Hepatocyte (in vitro differentiated cells): ENCODE data around the gene ULK4. TPM values are rescaled to one million over a fixed set of nuclear protein-coding genes. Genes with fewer than 3 reads are reported as not detected.
A peak's percentile ranks its signal among the peaks of the same experiment; 100 is the strongest.

Source experiments
- DNase-seq: peaks from one replicate; pipeline ENCODE4 v3.0.0-alpha.2; 2016; ENCODE audit warnings: low spot score
- H2AFZ ChIP-seq: fragments of 200-600 bp; sonication (generic); 2 replicates; pipeline ENCODE4 v1.6.0; 2016; ENCODE audit warnings: antibody characterized with exemption, mild to moderate bottlenecking
- H3K27ac ChIP-seq: fragments of 200-600 bp; sonication (generic); 2 replicates; pipeline ENCODE4 v1.5.1; 2016; ENCODE audit warnings: mild to moderate bottlenecking
- H3K27me3 ChIP-seq: fragments of 200-600 bp; sonication (generic); 2 replicates; pipeline ENCODE4 v1.6.1; 2016
- H3K36me3 ChIP-seq: fragments of 200-600 bp; sonication (generic); replicated peaks from 2 replicates; pipeline ENCODE4 v1.5.1; 2016; ENCODE audit warnings: low read depth; ENCODE audit not compliant: insufficient read depth
- H3K4me1 ChIP-seq: fragments of 200-600 bp; sonication (generic); 2 replicates; pipeline ENCODE4 v1.5.1; 2016; ENCODE audit warnings: mild to moderate bottlenecking, moderate library complexity; ENCODE audit not compliant: insufficient read depth
- H3K4me2 ChIP-seq: fragments of 200-600 bp; sonication (generic); 2 replicates; pipeline ENCODE4 v1.6.0; 2016
- H3K4me3 ChIP-seq: fragments of 200-600 bp; sonication (generic); 2 replicates; pipeline ENCODE4 v1.5.1; 2016; ENCODE audit warnings: mild to moderate bottlenecking
- H3K79me2 ChIP-seq: fragments of 200-600 bp; sonication (generic); 2 replicates; pipeline ENCODE4 v1.6.0; 2017; ENCODE audit warnings: mild to moderate bottlenecking
- H3K9me2 ChIP-seq: fragments of 200-600 bp; sonication (generic); replicated peaks from 2 replicates; pipeline ENCODE4 v1.6.0; 2017; ENCODE audit warnings: mild to moderate bottlenecking; ENCODE audit not compliant: insufficient read depth
- H3K9me3 ChIP-seq: fragments of 200-600 bp; sonication (generic); 2 replicates; pipeline ENCODE4 v1.5.1; 2016; ENCODE audit warnings: low read depth, mild to moderate bottlenecking
- H4K20me1 ChIP-seq: fragments of 200-600 bp; sonication (generic); 2 replicates; pipeline ENCODE4 v1.6.0; 2016; ENCODE audit warnings: mild to moderate bottlenecking; ENCODE audit not compliant: insufficient read depth, poor library complexity, severe bottlenecking
- EZH2 ChIP-seq: fragments of 200-600 bp; sonication (generic); IDR thresholded peaks from 2 replicates; pipeline ENCODE4 v1.6.1; 2016; ENCODE audit warnings: antibody characterized with exemption, mild to moderate bottlenecking, borderline replicate concordance
- EZH2phosphoT487 ChIP-seq: fragments of 200-600 bp; sonication (generic); IDR thresholded peaks from one replicate; pipeline ENCODE4 v1.6.1; 2018; ENCODE audit warnings: antibody characterized with exemption, mild to moderate bottlenecking, low read depth, moderate library complexity; ENCODE audit not compliant: unreplicated experiment, severe bottlenecking
- WGBS: methylation state at CpG from one replicate; pipeline ENCODE4 v1.1.6; 2016; ENCODE audit warnings: low lambda C conversion rate; ENCODE audit errors: missing lambda C conversion rate; 5-methylcytosine and 5-hydroxymethylcytosine counted together
- polyA plus RNA-seq: library from polyadenylated mRNA; unstranded; fragments of >200 nt; fragmentation: Nextera tagmentation; extraction: Ambion mirVana; gene quantifications from 2 replicates; pipeline ENCODE4 v1.2.1, GENCODE V29; 2016
- total RNA-seq: library from RNA; depleted of rRNA; stranded (reverse); fragments of >200 nt; gene quantifications from 2 replicates; pipeline ENCODE4 v1.2.3, GENCODE V29; 2014
- TF ChIP-seq, protein P1 (sequence below): fragments of 200-600 bp; sonication (generic); IDR thresholded peaks from 2 replicates; pipeline ENCODE4 v1.5.1; 2016; ENCODE audit warnings: antibody characterized with exemption, mild to moderate bottlenecking; ENCODE audit not compliant: poor library complexity

The ULK4 gene
- total and polyA plus RNA-seq, 2 experiments from 2014 or later: 3.8 to 9.1 TPM

DNA sequence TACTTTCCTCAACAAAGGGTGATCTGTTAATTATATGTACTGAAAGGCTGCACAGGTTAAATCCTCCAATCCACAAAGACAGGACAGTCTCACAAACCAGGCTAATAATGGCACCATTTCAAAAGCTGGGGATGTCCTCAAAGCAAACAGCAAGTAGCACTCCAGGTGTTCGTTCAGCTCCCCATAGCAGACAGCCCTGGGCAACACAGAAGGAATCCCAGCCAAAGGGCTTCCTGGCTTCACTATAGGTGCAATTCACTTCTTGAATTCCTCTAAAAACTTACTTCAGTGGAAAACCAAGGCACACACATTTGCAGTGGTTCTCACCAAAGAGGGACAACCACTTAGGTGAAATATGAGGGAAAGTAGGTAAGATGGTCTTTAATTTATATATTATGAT, 595.9 kb downstream of the ULK4 start:
- TF ChIP-seq EZH2phosphoT487 (no peak), EZH2 (no peak)
- TF ChIP-seq, protein P1, sequence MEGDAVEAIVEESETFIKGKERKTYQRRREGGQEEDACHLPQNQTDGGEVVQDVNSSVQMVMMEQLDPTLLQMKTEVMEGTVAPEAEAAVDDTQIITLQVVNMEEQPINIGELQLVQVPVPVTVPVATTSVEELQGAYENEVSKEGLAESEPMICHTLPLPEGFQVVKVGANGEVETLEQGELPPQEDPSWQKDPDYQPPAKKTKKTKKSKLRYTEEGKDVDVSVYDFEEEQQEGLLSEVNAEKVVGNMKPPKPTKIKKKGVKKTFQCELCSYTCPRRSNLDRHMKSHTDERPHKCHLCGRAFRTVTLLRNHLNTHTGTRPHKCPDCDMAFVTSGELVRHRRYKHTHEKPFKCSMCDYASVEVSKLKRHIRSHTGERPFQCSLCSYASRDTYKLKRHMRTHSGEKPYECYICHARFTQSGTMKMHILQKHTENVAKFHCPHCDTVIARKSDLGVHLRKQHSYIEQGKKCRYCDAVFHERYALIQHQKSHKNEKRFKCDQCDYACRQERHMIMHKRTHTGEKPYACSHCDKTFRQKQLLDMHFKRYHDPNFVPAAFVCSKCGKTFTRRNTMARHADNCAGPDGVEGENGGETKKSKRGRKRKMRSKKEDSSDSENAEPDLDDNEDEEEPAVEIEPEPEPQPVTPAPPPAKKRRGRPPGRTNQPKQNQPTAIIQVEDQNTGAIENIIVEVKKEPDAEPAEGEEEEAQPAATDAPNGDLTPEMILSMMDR: no peak
- H4K20me1 ChIP-seq: no peaks in the 10 kb centered on the region

GRCh38 chr3:41364736-41365135, 597.2 kb downstream of the ULK4 start:
- no peak overlapping the region for H3K4me2 ChIP-seq
- TF ChIP-seq, protein P1: peak; percentile 6
- no peak for TF ChIP-seq EZH2
- no peak for TF ChIP-seq EZH2phosphoT487
- WGBS: 38% methylated on average over 2 of the region's 2 CpGs

More for the DNA sequence above, 595.9 kb downstream of the ULK4 start:
- Histone ChIP-seq H3K27me3 (no peaks in the 10 kb centered on the region), H3K36me3 (no peaks in the 10 kb centered on the region), H3K4me1 (peaks cover 13% of the 10 kb centered on the region), H3K9me3 (no peaks in the 10 kb centered on the region), H3K4me3 (no peak overlapping the region), H3K79me2 (no peaks in the 10 kb centered on the region), H3K9me2 (no peaks in the 10 kb centered on the region), H2AFZ (no peak overlapping the region), H3K4me2 (no peak overlapping the region), H3K27ac (no peak overlapping the region)
- no peak for DNase-seq
- WGBS: 83% methylated on average over 1 of the region's 1 CpG

DNA sequence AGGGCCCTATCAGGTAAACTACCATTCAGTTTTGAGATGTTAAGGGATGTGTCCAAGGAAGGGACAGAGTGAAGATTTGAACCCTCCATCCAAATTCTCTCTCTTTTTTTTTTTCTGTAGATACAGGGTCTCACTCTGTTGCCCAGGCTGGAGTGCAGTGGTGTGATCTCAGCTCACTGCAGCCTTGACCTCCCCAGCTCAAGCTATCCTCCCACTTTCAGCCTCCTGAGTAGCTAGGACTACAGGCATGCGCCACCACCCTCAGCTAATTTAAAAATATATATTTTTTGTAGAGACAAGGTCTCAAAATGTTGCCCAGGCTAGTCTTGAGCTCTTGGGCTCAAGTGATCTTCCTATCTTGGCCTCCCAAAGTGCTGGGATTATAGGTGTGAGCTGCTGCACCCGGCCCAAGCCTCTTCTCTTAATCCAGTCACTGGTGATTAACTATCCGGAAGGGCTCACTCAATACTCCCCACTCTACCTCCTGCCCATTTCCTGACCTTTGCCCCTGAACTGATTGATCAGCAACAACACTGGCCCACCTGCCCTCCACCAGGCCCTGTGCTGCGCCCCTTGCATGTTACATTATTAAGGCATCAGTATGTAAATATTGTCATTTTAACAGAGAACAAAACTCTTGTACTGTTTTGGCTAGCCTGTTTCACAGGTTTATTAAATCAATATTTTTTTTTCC, 597.9 kb downstream of the ULK4 start:
- no peaks in the 10 kb centered on the region for H3K79me2 ChIP-seq
- no peaks in the 10 kb centered on the region for H3K9me3 ChIP-seq
- 60% methylated on average over 4 of the region's 4 CpGs for WGBS
- no peaks in the 10 kb centered on the region for H3K9me2 ChIP-seq
- H3K36me3 ChIP-seq: no peaks in the 10 kb centered on the region
- H3K27me3 ChIP-seq: no peaks in the 10 kb centered on the region
- no peak overlapping the region for H3K4me3 ChIP-seq
- TF ChIP-seq EZH2 (no peak), EZH2phosphoT487 (no peak)
- TF ChIP-seq, protein P1: no peak
- peaks cover 13% of the 10 kb centered on the region for H3K4me1 ChIP-seq
- H3K4me2 ChIP-seq: no peak overlapping the region
- H4K20me1 ChIP-seq: no peaks in the 10 kb centered on the region
- H3K27ac ChIP-seq: no peak overlapping the region
- DNase-seq: no peak
- no peak overlapping the region for H2AFZ ChIP-seq

More at GRCh38 chr3:41364736-41365135, 597.2 kb downstream of the ULK4 start:
- no peaks in the 10 kb centered on the region for H3K9me3 ChIP-seq
- no peaks in the 10 kb centered on the region for H3K9me2 ChIP-seq
- no peak overlapping the region for H3K4me3 ChIP-seq
- no peaks in the 10 kb centered on the region for H3K27me3 ChIP-seq
- H3K36me3 ChIP-seq: no peaks in the 10 kb centered on the region
- no peak overlapping the region for H3K27ac ChIP-seq
- H2AFZ ChIP-seq: no peak overlapping the region
- H3K79me2 ChIP-seq: no peaks in the 10 kb centered on the region
- peaks cover 13% of the 10 kb centered on the region for H3K4me1 ChIP-seq
- H4K20me1 ChIP-seq: no peaks in the 10 kb centered on the region
- no peak for DNase-seq
